Stimulated activated CD4-positive, alpha-beta T cell treated with anti-CD3 and anti-CD28 coated beads, Interleukin-2, amount 100 ng/mL, for 24 hours (primary cell): ENCODE data around the gene TMEM18.

Source experiments
- DNase-seq, 2 donors: peaks; one replicate each; pipeline ENCODE4 v3.0.0-alpha.2; 2020

The TMEM18 gene

DNA sequence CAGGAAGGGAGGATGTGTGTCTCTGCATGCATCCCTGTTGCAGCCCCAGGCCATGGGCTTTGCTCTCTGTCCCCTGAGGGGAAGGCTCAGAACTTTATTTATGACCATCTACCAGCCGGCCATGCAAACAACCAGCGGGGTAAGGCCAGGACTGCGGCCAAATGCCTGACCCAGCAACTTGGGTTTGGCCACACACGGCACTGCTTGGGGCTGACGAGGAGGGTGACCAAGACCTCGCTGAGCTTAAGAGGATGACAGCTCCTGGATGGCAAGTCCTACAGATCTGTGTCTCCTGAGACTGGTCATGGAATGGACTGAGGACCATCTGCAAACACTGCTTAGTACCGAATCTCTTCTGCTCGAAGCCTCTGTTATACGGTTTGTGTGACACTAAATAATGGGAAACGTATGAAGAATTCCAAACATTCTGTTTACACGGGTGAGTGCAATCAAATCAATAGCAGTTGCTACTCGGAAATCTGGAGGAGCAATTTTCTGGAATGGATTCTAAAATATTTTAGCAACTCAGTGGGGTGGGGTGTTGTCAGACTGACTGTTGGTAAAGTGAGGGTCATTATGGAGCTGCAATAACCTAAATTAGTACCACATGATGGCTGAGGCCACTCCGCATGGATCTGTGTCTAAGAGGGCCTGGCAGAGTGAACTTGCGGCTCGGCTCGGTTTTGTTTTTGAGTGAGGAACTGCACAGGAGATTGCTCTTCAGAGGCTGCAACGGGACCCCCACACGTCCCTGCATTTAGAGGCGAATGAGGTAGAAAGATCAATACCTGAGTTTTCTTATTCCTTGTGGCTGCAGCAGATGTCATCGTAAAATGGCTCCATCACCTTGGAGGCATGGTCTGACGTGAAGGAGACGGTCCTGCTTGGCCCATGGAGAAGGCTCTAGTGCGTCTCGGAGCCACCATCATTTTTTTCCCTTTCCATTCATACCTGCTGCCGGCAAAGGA lies 26.6 kb downstream of the TMEM18 start:
- peak in 1 of 2 donors; percentile 11 for DNase-seq

DNA sequence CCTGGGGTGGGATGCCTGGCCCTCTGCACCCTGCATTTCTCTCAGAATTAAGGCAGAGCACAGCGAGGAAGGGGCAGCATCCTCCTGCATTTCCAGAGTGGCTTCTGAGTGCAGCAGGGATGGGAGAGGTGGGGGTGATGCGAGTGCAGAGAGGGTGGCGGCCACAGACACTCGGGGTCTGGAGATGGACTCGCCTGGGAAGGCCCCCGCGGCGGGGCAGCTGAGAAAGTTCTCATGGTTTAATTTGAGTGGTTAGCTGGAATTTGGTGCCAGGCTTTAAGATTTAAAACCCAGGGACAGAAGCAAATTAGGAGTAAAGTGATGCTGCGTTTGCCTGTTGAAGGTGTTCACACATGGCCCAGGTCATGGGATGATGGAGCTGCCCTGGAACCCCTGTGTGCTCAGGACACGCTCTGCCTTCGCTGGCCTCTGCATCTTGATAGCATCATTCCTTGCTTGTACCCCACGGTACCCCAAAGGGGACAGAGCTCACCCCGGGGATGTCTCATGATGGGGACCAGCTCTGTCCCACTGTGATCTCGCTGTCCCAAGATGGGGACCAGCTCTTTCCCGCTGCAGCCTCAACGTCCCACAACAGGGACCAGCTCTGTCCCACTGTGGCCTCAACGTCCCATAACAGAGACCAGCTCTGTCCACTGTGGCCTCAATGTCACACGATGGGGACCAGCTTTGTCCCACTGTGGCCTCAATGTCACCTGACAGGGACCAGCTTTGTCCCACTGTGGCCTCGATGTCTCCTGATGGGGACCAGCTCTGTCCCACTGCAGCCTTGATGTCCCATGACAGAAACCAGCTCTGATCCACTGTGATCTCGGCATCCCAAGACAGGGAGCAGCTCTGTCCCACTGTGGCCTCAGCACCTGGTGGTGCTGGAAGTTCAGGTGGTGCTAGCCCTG lies 27.5 kb downstream of the TMEM18 start:
- peak in 1 of 2 donors; percentile 16 for DNase-seq

DNA sequence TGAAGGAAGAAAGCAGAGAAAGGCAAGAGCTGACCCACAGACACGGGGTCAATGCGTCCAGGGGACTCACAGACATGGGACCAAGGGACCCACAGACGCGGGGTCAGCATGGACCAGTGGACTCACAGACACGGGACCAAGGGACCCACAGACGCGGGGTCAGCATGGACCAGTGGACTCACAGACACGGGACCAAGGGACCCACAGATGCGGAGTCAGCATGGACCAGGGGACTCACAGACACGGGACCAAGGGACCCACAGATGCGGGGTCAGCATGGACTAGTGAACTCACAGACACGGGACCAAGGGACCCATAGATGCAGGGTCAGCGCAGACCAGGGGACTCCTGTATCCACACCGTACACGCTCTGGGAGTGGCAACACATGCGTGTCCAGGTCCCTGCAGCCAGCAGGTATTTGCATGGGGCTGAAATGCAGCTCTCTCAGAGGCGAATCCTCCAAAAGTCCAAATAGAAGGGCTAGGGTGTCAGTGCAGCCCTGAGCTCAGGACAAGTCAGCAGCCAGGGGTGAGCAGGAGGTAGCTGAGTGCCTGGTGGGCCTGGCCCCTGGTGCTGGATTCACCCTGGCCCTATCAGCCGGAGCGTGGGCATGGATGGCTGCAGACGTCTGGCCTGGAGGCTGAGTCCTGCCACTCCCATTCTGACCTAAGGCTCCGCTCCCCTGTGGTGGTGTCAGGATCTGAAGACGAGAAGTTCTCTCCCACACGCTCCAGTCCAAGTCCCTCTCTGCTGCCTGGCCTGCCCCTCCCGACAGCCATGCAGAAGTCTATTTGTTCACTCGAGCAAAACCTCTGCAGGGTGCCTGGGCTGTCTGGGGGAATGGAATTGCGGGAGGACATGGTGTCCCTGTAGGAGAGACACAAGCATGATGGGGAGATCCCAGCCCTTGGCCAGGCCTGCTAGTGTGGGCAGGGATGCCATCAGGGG lies 28.5 kb downstream of the TMEM18 start:
- peak in 1 of 2 donors; percentile 15 for DNase-seq

DNA sequence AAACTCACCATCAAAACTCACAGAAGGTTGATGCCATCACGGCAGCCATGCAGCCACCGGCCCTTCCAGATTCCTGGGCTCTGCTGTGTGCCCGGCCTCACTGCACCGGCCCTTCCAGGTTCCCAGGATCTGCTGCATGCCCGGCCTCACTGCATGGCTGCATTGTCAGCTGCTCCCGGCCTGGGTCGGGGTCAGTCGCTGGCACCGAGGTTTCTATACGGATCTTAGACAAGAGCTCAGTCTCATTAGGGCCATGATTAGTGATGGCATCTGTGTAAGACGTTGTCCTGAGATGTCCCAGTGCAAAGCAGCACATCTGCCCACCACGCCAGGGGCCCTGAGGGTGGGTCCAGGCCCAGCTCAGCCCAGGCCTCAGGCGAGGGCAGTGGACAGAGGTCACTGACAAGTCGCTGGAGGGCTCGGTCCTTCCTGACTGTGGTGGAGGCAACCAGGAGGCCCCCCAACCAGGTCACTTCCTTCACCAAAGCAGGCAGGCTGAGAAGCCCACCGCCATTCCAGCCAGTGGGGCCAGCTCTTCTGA lies 29.4 kb downstream of the TMEM18 start:
- peak in 1 of 2 donors; percentile 8 for DNase-seq

DNA sequence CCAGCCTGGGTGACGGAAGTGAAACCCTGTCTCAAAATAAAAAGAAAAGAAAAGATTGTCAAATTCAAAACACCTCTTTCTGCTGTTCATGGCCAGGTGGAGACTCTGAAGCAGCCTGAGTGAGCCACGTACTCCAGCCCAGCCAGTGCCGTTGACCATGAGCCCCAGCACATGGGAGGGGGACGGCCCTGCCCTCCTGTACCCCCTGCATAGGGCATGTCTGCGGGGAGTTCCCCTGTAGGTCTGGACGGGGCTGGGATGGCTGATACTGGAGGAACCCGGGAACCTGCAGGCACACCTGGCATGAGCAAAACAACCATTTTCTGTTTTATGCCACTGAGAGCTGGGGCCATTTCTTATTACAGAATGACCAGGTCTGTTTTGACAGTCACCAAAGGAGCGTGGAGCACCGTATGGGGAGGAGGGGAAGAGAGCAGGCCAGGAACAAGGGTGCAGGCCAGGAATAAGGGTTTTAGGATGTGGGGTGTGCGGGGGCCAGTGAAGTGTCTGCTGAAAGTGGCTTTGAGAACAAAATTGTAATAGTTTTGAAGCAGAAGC lies 30.1 kb downstream of the TMEM18 start:
- DNase-seq: peak in 1 of 2 donors; percentile 4

DNA sequence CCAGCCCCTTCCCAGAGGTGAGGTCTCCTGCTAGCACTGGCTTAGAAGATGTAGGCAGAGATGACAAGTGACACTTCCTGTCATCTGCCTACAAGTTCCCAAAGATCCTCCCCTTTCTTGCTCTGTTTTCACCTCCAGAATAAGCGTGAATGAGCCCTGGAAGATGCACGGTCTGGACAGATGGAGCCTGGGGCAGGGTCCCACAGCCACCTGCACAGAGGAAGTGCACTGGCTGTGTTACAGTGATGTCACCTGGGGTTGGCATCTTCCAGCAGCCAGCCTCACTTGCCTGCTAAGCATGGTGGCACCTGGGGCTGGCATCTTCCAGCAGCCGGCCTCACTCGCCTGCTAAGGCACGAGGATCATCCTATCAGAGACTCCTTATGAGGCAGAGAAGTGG lies 32.3 kb downstream of the TMEM18 start:
- peak in 1 of 2 donors; percentile 4 for DNase-seq

DNA sequence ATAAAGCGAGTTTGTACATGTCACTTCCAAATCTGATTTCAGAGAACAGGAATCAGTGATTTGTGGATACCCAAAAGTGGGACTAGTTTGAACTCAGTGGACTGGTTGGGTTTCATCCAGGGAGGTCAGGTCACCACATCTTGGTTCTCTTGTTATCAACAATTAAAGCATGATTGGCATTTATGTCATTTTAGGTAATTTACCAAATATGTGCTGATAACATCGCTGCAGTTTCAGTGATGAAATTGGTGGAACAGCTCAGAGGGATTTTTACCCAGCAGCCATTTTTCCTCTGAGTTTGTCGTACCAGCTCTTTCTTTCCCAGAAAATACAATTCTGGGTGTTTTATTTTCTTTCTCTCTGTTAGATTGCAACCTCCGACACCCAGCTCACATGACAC lies 33.4 kb downstream of the TMEM18 start:
- DNase-seq: no peak

DNA sequence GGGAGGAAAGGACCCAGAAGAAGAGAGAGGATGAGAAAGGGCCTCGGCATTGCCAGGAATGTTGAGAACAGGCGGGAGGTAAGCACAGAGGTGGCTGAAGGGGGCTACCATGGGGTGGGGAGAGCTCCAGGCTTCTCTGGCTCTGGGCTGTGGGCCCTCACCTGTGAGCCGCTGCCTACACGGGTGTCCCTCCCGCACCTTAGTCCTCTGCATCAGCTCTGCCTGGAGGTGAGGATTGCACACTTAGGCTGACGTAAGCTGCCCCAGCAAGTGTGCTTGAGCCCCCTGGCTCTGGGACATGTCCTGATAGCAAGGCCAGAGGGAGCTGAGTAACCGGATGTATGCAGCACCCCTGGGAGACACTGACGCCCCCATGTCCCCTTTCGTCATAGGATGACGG lies 33.9 kb downstream of the TMEM18 start:
- no peak for DNase-seq

DNA sequence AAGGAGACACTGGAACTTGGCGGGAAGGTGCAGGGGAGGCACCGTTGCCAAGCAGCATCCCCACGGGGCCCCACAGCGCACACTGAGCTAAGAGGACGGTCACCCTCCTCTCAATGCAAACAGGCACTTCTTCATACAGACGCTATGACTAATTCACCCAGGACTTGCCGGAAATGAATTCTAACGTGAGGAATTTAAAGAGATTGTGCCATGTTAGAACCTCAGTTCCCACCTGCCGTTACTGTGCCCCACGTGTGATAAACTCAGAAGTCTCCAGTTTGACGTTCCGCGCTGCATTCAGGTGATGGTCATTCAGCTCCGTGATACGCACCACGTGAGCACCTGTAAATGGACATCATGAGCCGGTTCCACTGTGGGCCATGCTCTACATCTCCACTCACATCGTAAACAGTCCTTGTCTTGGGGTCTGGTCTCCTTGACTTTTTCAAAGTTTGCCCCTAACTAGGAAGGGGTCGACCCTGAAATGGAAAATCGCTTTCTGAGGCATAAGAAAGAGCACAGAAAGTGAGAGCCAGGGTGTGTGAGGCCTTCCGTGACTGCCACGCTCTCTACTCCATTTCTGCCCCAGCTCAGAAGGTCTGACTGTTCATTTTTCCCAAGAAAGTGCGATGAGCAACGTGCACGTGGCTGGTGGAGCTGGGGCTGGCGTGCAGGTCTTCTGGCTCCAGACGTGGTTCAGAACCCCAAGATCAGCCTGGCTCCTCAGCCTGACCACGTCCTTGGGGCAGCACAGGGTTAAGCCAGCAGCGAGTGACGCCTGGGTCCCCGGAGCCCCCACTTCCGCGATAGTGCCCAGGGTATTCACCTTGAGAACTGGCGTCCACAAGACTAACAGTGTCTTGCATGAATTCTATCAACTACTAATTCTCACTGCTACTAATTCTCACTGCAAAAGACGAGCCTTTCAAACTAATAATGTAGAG lies 35.1 kb downstream of the TMEM18 start:
- DNase-seq: no peak

DNA sequence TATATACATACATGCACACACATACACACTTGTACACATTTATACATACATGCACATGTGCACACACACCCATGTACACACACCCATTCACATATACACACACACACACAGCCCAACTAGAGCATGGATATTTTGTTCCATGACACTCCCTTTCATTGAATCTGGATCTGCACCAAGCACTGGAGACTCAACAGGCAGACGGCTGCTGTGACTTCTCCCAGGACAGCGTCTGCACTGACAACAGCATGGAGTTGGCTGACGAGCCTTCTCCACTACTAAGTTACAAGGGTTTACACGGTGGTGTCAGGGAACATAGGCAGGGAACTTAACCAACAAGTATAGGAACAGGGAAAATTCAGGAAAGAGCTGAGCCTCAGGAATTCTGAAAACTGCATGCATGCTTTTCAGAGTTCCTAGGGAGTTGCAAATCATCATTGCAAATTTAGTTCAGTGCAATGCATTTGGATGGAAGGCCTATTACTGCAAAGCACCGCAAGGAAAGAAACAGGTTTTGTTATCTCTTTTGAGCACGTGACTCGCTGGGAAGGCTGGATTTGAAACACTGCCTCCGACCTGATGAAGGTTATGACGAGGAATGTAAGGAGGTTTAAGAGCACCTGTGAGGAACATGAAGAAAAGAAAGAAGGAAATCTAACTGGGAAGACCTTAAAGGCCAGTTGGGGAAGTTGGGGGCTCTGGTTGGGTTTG lies 35.9 kb downstream of the TMEM18 start:
- no peak for DNase-seq

DNA sequence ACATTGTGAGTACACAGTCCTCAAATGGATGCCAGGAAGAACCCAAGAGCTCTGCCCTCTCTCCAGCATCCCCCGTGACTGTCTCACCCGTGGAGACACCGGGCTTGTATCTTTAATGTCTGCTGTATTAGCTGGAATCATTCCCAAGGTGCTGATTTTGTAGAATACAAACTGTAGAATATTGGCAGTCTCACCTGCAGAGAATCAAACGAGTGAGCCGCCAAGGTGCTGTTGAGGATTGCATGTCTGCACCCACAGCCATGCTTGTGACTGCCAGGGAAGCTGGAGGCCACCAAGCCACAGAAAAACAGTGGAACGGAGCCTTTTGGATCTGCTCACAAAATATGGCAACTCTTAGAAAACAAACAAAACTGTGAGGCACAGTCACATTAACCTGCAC lies 37.5 kb downstream of the TMEM18 start:
- DNase-seq: no peak

DNA sequence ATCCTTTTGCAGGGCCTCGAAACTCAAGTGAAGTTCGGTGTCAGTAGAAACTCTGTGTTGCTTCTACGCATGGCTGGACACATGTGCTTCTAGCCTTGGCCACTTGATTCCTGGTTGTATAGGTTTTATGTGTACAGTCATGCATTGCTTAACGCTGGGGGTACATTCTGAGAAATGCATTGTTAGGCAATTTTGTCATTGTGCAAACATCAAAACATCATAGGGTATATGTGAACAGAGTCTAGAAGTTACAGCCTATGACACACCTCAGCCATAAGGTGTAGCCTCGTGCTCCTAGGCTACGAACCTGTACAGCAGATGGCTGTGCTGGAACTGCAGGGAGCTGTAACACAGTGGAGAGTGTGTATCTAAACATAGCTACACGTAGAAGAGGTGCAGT lies 39.4 kb downstream of the TMEM18 start:
- DNase-seq: no peak

DNA sequence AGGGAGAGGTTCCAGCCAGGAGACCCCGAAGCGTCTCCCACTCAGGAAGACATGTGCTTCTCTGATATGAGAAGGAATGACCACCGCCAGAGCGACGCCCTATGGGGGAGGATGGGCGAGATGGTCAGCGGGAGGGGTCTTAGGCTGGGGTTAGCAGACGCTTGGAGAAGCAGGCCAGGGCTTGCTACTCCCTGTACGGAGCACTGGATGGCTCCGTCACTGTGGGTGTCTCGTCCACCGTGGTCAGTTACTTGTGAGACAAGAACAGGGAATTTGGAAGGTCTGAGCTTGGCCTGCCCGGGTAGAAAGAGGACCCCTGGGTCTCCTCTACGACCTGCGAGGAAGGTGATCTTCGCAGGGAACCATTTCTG lies 39.8 kb downstream of the TMEM18 start:
- no peak for DNase-seq

DNA sequence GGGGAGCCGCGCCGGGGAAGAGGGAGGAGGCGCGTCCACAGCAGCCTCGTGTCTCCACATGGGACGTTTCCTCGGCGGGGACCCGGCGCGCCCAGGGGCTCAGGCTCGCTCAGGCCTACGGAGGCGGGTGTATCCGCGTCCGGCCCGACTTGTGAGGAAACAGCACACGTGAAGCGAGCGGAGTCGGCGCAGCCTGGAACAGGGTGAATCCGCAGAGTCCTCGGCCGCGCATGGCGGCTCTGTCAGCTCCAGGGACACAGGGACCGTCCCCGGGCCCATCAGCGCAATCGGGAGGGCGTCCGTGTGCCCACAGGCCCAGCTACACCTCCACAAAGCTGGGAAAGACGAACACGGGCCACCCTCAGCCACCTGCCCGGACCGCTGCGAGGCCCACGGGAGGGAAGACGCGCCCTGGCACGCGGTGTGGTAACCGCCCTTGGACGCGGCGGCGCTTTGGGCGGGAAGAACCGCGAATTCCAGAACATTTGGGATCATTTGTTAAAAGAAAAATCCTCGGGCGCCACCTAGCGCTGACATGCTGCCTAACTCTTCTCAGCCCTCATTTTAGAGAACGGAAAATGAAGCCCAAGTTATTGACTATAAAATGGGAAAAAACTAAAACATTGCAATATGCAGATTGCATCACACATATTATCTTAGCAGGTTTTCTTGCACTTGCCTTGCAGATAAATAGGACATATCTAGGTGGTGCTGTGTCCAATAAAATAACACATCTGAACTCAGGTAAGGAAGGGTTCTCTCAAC lies 40.4 kb downstream of the TMEM18 start:
- DNase-seq: peak; percentile 67 to 72

DNA sequence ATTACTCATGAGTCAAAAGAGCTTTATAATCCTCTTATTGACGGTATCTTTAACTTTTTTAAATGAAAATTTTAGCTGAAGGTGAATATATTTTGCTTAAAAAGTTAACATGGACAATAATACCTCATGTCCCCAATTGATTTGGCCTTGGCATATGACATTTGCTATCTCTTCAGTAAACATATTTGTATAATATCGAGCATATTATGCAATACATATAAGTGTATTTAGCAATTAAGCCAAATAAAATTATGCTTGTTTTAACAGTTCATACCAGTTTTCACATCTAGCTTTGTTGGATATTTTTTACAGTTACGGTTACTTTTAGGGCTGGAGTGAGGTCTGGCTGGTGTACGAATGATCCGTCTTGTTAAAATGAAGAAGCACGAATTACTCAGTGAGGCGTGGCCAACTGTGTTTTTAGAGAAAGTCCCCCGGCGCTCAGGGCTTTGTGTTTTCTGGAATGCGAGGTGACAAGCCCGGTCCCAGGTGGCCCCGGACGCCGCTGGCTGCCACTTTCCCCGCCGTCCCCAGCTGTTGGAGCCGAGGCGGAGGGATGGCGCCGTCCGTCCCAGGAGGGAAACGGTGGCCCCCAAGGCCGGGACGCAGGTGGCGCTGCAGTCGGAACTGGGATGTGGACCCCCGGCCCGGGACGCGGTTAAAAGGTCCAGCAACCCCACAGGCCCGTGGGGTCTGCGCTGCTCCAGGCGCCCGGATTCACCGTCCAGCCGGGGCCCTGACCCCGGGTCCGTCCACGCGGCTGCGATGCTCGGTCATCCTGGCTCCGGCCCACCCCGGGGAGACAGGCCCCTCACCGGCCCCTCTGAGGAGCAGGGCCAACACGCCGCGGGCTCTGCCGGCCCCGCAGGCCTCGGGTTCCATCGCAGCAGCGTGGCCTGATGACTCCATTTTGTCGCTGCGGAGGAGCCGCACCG lies 41.3 kb downstream of the TMEM18 start:
- DNase-seq: no peak

DNA sequence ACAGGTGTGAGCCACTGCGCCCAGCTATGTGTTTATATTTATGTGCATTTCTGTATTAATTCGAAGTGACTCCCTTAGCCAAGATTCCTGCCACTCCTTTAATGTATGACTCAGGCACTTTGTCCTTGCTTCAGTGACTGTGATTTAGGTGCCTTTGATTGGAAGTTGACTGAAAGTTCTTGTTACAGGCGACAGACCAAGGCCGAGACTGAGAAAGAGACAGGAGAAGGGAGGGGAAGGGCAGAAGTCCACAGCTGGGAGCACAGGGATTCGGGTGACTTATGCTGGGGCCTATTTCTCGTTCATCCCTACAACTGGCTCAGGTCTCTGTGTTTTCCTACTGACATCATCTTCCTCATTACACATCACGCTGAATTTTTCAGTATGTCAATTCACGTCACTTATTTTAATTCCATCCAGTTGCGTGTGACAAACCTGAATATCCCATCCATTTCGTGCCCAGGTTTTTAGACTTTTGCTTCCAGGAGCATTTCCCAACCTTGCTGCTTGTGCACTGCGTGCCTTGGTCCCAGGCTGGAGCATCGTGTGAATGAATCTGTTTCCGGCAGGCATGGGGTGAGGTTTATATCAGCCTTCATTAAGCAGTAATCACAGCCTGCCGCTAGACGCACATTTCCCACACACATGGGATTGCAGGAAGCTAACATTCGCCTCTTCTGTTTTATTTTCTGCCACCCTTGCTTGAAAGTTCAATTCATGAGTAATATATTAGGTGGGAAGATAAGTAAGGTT lies 42.4 kb downstream of the TMEM18 start:
- no peak for DNase-seq

DNA sequence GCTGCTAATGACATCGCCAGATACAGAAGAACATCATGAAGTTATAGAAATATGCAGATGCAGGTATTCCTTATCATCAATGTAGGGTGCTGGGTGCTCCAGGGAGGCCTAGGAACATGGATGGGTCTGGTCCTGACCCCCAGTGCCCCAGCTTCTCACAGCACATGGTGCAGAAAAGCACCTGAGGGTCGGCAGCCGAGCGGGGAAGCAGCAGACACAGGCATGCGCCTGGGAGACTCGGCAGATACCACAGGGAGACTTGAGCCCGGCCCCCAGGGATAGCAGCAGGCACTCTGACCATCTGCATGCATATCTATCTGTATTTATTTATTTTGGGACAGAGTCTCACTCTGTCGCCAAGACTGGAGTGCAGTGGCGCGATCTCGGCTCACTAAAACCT lies 43.2 kb downstream of the TMEM18 start:
- no peak for DNase-seq
